Suppressor macrophage (primary cell): ENCODE measurements around the gene SUCLG2.
"Not testable (repeated sequence)": the region's sequence is repeated elsewhere in the genome, so short reads cannot be mapped to it uniquely, and the experiment has no call there.

ENCODE experiments used
- DNase-seq, 4 experiments: peaks; one replicate each; pipeline ENCODE4 v3.0.0-alpha.2; 2020 to 2022

Gene SUCLG2

DNA sequence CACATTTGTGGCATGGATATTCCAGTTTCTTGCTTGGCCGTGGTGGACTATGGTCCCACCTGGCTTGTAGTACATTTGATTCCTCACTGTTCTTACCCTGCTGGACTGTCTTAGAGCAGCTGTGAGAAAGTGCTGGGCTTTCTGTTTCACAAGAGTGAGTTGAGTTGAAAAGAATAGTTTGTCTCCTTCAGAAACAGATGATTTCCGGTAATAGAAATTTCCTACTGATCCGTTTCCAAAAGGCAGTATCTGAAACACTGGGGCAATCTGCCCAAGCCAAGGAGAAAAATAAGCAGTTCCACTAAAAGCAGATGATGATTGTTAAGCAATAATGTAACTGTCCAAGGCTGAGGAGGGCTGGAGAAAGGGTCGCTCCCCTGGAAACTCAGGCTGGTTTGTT is 96.0 kb downstream of the SUCLG2 start:
- DNase-seq: no peak

DNA sequence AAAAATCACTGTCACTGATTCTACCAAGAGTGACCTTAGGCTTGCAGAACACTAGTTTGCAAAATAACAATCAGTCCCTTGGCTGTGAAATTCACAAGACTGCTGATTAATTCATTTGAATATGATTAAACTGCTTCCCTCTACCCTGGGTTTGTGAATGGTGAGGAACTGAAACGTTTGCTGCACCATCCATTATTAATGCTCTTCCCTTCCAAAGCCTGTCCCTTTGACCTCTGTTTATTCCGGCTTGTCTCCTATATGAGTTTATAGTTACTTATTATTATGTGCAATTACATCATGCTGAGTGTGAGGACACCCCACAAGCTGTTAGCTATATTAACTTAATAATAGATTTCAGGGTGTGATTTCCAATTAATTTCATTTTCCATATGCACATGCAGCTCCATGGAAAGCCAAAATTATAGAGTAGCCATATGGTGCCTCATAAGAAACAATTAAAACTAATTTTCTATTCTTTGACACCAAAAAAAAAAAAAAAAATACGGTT is 96.5 kb downstream of the SUCLG2 start:
- no peak for DNase-seq

DNA sequence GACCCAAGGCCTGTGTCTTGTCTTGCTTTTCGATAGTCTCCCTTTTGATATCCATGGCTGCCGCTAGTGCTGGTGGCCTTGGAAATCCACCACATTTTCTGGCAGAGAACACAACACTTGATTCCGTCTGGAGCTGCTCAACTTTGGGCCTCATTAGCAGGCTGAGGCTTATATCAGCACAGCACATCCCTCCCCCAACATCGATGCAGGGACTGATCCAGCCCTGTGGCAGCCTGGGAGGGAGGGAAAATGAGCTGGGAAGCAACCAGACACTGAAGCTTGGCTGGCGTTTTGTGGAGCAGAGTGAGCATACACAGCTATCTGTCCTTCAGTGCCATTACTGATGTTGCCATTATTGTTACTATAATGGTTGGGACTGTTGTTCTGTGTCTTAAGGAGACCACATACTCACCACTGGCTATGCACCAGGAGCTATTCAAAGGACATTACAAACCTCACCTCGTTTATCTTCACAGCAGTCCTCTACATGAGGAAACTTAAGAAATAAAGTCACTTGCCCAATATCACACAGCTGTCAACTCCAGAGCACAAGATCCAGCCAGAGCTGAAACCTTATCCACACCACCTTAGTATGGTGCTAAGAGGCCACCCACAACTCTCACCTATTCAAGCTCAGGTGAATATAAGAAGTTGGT is 102.9 kb downstream of the SUCLG2 start:
- no peak for DNase-seq

DNA sequence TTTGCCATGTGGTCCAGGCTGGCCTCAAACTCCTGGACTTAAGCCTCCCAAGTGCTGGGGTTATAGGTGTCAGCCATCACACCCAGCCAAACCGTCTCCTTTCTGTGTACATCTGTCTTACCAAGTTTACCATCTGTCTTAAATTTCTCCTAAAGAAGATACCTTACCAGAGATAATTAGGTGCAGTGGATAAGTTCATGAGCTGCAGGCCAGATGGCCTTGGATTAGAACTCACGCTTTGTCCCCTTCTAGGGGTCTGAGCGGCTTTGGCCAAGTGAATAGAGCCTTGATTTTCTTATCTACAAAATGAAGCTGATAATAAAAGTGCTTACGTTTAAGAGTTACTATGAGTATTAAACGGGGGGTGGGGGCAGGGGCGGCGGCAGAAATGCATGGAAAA is 103.9 kb downstream of the SUCLG2 start:
- no peak for DNase-seq

DNA sequence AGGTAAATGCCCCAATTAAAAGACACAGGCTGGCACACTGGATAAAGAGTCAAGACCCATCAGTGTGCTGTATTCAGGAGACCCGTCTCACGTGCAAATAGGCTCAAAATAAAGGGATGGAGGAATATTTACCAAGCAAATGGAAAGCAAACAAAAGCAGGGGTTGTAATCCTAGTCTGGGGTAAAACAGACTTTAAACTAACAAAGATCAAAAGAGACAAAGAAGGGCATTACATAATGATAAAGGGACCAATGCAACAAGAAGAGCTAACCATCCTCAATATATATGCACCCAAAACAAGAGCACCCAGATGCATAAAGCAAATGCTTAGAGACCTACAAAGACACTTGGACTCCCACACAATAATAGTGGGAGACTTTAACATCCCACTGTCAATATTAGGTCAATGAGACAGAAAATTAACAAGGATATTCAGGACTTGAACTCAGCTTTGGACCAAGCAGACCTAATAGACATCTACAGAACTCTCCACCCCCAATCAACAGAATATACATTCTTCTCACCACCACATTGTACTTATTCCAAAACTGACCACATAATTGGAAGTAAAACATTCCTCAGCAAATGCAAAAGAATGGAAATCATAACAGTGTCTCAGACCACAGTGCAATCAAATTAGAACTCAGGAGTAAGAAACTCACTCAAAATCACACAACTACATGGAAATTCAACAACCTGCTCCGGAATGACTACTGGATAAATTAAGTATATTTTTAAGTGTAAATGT is 111.7 kb downstream of the SUCLG2 start:
- DNase-seq: not testable (repeated sequence)

DNA sequence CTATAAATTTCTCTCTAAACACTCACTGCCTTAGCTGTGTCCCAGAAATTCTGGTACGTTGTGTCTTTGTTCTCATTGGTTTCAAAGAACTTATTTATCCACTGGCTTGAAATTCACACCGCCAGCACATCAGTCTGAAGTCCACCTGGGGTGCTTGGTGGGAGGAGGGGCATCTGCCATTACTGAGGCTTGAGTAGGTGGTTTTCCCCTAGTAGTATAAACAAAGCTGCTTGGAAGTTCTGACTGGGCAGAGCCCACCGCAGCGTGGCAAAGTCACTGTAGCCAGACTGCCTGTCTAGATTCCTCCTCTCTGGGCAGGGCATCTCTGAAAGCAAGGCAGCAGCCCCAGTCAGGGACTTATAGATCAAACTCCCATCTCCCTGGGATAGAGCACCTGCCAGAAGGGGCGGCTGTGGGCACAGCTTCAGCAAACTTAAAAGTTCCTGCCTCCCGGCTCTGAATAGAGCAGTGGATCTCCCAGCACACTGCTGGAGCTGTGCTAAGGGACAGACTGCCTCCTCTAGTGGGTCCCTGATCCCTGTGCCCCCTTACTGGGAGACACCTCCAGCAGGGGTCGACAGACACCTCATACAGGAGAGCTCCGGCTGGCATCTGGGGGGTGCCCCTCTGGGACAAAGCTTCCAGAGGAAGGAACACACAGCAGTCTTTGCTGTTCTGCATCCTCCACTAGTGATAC is 114.1 kb downstream of the SUCLG2 start:
- DNase-seq: no peak

DNA sequence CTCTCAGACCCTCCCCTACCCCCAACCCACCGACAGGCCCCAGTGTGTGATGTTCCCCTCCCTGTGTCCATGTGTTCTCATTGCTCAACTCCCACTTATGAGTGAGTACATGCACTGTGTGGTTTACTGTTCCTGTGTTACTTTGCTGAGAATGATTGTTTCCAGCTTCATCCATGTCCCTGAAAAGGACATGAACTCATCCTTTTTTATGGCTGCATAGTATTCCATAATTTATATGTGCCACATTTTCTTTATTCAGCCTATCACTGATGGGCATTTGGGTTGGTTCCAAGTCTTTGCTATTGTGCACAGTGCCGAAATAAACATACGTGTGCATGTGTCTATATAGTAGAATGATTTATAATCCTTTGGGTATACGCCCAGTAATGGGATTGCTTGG is 117.2 kb downstream of the SUCLG2 start:
- not testable (repeated sequence) for DNase-seq

DNA sequence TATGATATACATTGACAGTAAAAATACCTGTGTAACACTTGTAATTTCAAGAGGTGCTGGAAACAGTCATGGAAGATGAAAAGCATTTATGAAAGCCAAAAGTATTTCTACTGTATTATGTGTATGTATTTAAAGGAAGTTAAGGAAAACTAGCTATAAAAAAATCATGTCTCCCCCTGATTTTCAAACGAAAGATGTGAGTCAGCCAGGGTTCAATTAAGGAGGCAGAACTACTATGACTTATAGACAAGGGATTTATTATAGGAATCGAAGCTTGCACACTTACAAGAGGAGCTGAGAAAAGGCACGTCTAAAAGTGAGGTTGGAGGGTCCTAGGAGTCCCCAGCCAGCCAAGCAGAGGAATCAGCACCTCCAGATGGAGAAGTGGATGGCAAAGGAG is 119.4 kb downstream of the SUCLG2 start:
- DNase-seq: no peak

DNA sequence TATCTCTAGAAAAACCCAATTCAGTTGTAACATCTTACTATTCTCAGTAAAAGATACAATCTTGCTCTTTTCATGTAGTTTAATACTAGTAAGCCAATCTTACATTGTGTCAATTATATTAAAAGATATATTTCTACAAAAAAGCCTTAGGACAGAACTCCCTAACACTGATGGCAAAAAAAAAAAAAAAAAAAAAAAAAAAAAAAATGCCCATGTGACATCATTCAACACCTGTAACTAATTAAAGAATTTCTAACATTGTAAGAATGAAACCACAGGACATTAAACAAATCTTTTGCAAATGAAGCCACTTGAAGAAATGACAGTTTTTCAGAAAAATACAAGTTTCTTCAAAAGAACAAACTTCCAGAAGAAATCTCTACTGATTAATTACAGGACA is 119.8 kb downstream of the SUCLG2 start:
- DNase-seq: no peak

DNA sequence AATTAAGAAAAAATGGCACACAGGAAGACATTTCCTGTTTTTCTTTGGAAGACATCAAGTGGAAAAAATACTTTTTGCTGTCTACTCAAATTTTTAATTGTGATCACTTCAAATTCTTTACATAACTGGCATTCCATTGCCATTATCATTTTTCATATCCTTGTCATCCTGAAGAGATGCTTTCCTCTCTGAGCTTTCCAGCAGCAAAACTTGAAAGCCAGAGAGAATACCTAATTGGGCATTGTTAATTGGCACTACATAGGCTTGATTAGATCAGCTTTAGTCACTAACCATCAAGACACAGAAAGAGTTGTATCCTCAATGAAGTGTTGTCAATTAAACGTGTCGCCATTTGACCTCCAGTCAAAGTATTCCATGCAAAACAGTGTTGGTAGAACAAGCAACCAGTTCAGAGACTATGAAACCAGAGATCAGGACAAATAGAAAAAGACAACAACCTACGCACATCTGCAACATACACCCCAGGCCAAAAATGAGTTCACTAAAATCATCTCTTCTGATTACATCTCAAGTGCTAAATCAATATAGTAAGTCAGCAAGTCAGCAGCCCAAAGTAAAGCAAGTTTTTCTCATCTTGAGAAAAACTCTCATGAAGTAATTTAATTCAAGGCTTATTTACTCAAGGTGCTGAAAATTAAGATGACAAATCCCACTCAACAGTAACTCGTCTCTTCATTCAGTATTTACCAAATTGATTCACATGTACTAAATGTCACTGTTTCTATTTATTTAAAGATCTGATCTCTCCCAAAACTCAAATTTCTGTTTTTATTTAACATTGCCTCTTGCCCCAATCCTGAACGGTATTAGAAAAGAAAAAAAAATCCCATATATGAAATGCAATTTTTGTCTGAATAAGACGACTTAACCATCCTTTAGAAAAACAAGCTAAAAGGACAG is 123.0 kb downstream of the SUCLG2 start:
- DNase-seq: no peak

DNA sequence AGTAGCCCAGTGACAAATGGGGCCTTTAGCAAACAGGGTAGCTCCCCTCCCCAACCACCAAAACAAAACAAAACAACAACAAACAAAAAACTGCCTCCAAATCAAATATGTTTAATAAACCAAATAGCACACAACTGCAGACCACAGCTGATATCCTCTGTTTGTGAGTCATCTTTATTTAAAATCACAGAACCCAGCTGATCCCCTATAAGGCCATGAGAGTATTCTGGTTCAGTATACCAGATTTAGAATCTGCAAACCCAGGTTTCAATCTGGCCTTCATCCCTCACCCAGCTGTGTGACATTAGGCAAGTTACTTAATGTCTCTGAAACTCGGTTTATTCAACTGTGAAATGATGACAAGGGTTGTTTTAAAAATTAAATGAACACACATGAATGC is 124.5 kb downstream of the SUCLG2 start:
- DNase-seq: no peak

DNA sequence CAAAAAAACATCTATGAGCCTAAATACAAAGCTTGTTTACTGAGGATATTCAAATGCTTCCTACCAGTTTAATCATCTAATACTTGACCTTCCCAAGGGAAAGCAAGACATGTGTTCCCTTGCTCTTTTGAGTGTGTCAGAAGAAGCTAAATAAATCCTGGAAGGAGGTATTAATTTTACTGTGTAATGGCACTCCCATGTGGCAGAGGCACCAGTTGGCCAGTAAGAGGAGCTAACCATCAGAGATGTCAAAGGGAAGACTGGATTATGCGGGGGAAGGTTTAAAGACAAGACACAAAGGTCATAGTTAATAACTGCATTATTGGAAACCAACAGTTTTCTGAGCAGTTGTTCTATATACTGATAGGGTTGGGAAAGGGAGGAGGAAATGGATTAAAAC is 125.1 kb downstream of the SUCLG2 start:
- no peak for DNase-seq

DNA sequence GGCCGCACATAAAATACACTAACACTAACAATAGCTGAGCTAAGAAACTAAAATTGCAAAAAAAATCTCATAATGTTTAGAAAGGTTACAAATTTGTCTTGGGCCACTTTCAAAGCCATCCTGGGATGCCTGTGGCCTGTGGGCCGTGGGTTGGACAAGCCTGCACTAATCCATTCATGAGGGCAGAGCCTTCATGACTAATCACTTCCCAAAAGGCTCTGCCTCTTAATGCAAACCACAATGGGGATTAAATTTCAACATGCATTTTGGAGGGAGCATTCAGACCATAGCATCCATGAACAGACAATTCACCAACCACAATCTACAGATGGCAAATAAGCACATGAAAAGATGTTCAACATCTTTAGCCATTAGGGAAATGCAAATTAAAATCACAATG is 128.2 kb downstream of the SUCLG2 start:
- DNase-seq: no peak

DNA sequence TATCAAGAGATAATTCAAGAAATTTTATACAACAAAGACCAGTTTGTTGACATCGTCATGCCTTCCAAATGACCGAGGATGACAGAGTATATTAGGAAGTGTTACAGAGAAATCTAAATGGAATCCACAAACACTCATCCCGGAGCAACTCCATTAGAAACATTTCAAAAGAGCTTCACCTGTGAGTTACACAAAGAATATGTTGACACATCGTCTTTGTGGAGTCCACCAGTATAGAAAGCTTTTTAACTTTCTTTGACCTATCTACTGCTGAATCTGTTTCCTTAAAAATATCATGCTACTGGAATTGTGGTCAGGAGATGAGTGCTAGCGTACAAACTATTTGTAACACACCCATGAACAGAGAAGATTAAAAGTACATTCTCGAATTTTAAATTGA is 130.4 kb downstream of the SUCLG2 start:
- no peak for DNase-seq

DNA sequence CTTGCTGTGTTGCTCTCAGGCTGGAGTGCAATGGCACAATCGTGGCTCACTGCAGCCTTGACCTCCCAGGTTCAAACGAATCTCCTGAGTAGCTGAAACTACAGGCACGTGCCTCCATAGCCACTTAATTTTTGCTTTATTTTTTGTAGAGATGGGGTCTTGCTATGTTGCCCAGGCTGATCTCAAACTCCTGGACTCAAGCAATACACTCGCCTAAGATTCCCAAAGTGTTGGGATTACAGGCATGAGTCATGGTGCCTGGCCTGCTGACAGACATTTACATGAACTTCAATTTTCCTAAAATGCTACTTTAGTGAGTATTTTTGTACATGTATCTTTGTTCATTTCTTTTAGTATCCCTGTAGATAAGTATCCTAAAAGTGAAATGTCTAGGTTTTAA is 132.3 kb downstream of the SUCLG2 start:
- DNase-seq: no peak

DNA sequence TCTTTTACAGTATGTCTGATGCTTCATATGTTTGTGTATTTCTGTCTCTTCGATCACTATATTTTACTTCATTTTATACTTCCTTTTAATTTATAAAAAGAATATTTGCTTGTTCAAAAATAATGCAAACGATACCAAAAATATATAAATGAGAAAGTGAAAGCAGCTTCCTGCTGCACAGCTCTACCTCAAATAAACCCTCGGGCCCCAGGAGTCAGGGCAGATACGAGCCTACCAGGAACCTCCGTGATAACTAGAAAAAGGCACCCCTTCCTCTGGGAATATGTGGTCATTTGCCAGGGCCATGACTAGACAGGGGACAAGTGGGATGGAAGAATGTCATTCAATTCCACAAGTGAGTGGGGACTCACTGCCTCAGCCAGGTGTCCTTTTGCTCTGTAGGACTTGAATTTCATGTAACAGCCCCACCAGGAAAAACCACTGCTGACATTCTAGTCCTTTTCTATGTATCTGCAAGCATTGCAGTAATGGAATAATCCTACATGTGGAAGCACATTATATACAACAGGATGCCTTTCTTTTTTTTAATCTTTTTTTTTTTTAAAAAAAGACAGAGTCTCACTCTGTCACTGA is 133.3 kb downstream of the SUCLG2 start:
- no peak for DNase-seq

DNA sequence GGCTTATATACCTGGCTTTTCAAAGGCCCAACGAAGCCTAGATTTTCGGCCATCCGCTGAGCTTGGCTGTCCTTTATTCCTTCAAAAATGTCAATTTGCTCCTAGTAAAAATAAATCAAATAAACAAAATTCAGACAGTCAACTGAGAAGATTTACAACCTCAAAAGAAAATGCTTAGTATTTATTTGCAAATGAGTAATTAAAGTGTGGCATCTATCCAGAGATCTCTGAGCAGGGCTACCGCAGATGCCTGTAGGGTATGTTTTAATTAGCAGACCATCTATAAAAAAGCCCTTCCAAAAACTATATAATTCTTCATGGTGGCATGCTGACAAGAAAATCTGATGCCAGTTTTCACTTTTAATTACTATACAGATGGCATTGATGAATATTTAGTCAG is 136.2 kb downstream of the SUCLG2 start:
- no peak for DNase-seq

DNA sequence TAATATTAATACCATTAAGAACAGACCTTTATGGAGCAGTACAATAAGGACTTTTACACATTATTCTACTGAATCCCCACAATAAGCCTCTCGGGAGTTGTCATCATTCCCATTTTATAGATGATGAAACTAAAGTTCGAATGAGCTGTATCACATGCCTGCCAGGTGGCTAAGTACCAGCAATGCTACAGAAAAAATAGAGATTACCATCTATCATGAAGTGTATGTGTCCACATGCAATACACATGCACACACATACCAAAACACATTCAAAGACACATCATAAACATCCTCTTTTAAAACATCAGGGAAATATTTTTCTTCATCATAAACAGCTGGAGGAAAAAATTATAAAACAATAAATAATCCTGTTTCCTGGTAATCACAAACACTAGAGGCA is 136.6 kb downstream of the SUCLG2 start:
- DNase-seq: no peak

DNA sequence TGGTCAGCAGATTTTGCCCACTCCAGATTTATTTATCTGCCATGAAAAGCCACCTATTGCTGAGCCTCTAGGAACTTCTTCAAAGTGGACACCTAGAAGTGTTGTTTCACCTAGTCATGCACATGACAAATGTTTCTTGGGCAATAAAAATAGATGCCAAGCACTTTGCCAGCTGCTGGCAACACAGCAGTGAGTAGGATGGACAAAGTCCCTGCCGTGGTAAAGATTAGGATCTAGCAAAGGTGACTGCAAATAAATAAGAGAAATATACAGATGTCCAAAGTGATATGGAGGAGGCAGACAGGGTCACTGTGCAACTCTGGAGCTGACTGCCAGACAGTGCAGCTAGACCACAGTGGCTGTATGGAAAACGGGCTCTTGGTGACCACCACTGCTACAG is 137.9 kb downstream of the SUCLG2 start:
- no peak for DNase-seq

DNA sequence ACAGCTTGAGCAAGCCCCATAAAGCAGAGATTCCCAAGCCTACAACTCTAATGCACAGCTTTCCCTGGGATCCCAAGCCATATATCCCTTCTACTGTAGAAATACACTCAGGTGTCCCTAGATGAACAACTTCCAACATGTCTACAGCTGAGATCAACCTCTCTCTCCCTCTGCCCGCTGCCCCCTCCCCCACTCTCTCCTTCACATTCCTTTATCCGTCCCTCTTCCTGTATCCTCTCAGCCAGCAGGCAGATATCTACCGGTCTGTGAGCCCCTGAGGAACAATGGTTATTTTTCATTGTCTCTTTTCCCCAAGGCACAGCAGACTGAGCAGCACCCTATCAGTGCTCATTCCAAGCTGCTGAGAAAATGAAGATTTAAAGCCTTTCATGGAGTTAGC is 138.6 kb downstream of the SUCLG2 start:
- DNase-seq: no peak

DNA sequence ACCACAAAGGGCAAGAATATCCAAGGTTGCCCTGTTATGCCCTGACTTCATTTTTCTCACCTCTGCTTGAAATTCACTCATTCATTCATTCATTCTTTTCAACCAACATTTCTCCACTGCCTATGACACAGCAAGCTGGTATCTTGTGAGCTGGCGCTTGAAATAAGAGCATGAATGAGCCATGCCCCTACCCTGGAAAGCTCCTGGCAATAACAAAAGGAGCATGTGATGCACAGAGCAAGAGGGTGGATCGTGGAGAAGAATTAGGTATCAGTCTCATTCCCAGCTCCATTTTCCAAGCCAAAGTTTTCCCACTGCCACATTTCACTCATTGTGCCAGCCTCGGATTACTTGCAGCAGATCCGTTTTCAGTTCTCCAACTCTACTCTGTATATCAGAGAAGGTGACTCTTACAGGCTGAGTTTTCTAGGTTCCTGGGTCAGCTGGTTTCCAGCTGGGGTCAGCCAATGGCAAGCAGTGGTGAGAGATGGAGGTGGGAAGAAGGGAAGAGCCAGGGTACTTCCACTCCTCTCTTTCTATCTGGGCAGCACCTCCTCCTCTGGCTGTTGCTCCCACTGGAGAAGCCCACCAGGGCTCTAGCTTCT is 144.8 kb downstream of the SUCLG2 start:
- DNase-seq: no peak

DNA sequence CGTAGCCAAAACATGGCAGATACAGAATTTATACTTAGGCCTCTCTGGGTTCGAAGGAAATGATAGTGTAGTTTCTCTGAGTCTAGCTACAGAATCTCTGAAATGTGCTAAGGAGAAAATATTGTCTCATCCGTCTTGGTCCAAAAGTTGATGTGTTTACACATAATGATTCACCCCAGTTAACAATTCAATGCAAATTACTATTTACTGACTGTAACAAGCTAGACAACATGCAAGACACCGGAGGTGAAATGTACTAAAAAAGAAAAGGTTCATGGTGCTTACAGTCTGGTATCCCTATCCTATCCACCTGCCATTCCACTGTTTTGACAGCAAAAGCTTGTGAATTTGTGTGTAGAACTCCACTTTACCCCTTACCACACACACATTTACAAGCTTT is 146.8 kb downstream of the SUCLG2 start:
- DNase-seq: no peak
